Measurements from ENCODE around the gene SPRR1A.
"Not testable (repeated sequence)": the region's sequence is repeated elsewhere in the genome, so short reads cannot be mapped to it uniquely, and the experiment has no call there.

Gene SPRR1A

DNA sequence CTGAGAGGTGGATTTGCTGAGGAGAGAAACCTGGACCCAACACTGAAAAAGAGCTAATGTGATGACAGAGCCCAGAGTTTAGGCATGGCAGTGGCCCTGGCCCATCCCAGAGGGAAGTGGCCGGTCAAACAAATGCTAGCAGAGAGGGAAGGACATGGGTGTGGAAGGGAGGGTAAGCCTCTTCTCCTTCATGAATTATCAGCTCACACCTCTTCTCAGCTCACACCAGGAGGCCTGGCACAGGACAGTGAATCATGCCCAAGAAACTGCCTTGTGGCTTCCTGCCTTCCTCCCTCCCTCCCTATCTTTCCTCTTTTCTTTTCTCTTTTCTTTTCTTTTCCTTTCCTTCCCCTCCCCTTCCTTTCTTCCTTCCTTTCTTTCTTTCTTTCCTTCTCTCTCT, 16.4 kb downstream of the SPRR1A start:
- no peak overlapping the region for H3K27ac ChIP-seq
- TF ChIP-seq, protein P1, sequence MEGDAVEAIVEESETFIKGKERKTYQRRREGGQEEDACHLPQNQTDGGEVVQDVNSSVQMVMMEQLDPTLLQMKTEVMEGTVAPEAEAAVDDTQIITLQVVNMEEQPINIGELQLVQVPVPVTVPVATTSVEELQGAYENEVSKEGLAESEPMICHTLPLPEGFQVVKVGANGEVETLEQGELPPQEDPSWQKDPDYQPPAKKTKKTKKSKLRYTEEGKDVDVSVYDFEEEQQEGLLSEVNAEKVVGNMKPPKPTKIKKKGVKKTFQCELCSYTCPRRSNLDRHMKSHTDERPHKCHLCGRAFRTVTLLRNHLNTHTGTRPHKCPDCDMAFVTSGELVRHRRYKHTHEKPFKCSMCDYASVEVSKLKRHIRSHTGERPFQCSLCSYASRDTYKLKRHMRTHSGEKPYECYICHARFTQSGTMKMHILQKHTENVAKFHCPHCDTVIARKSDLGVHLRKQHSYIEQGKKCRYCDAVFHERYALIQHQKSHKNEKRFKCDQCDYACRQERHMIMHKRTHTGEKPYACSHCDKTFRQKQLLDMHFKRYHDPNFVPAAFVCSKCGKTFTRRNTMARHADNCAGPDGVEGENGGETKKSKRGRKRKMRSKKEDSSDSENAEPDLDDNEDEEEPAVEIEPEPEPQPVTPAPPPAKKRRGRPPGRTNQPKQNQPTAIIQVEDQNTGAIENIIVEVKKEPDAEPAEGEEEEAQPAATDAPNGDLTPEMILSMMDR (IDR thresholded peaks at IDR 0.05): no peak
- TF ChIP-seq ZFX (IDR thresholded peaks at IDR 0.05; ENCODE audit: borderline replicate concordance): no peak

DNA sequence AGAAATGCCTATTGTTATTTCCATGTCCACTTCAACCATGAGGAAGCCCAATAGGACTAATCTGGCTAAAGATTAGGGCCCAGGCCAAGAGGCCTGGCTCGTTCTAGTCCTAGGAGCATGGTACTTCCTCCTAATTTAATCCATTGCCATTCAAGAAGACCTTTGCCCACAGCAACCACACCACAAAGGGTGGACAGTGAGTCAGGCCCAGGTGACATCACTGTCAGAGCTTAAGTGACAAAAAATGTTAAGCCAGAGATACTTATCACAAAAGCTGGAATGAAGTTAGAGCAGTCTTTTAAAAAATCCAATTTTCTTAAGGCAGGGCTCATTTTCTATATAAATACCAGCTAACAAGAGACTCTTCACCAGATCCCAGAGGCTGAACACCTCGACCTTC, 17.5 kb downstream of the SPRR1A start, which contains the start of gene SPRR3:
Gene SPRR3 (plus strand): TSS at position 368 of the 400 bp plus-strand sequence. CDS start 1,272 bp downstream, outside the sequence.
- no peak for TF ChIP-seq ZFX (IDR thresholded peaks at IDR 0.05; ENCODE audit: borderline replicate concordance)
- TF ChIP-seq, protein P1 (IDR thresholded peaks at IDR 0.05): no peak
- H3K27ac ChIP-seq: no peak within 1 kb of the TSS

DNA sequence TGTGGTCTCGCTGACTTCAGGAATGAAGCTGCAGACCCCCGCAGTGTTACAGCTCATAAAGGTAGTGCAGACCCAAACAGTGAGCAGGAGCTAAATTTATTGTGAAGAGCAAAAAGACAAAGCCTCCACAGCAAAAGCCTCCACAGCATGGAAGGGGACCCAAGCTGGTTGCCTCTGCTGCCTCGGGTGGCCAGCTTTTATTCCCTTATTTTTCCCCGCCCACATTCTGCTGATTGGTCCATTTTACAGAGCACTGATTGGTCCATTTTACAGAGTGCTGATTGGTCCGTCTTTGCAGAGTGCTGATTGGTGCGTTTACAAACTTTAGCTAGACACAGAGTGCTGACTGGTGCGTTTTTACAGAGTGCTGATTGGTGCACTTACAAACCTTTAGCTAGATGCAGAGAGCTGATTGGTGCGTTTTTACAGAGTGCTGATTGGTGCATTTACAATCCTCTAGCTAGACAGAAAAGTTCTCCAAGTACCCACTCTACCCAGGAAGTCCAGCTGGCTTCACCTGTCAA, 27.4 kb downstream of the SPRR1A start:
- not testable (repeated sequence) for H3K27ac ChIP-seq

DNA sequence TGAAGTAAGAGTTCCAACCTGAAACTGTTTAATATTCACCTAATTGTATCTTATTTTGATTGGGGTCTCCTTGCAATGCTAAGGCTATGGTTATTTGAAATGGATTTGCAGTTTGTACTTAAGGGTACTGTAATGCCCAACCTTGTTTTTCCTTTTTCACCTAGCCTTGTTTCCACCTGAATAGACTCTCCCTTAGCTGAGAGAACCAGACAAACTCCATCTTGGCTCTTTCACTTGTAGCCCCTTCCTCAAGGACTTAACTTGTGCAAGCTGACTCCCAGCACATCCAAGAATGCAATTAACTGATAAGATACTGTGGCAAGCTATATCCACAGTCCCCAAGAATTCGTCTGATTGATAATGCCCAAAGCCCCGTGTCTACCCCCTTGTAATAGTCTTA, 37.9 kb downstream of the SPRR1A start:
- not testable (repeated sequence) for H3K27ac ChIP-seq

DNA sequence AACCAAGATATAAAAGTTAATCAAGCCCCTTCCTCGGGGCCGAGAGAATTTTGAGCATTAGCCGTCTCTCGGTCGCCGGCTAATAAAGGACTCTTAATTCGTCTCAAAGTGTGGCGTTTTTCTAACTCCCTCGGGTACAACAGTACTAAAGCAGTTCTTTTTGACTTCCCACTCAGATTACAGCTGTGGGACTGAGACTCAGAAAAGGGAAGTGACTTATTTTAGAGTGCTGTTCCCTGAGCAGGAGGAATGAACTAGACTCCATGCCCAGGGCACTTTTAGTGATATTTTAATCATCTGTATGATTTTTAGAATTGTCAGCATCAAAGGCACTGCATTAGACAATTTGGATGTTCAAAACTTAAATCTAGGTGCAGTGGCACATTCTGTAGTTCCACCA, 38.5 kb downstream of the SPRR1A start:
- not testable (repeated sequence) for H3K27ac ChIP-seq

DNA sequence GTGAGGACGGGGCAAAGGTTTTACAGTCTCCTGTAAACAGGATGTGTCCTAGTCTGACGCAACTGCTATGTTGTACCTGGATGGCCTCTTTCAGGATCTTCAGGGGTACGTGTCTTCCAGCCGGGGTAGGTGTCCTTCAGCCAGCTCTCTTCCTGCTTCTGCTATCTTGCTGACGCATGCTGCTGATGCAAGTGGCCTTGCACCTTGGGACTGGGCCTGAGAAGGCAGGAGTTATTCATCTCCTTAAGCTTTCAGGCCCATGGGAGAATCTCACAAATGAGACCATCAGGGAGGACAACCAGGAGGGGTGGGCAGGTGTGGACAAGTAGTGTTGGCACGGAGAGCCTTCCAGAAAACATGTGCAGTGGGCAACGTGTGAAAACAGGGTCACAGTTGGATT, 39.2 kb downstream of the SPRR1A start:
- TF ChIP-seq, protein P1 (IDR thresholded peaks at IDR 0.05): no peak
- TF ChIP-seq ZFX (IDR thresholded peaks at IDR 0.05; ENCODE audit: borderline replicate concordance): no peak
- H3K27ac ChIP-seq: no peak overlapping the region

DNA sequence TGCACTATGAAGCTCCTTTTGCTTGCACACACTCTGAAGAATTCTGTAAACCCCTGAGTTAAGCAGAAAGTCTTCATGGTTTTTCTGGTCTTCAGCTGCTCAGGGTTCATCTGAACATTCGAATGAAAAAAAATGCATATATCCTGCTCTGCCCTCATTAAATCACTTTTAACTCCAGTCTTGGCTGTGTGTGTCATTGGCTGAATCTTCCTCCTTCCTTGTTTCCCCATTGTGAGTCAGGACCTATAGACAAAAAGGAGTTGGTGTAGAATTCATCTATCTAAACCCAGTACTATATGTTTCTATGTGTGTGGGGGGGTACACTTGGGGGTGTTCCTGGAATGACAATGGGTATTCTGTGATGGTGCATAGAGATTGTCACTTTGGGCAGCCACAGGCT, 40.5 kb downstream of the SPRR1A start:
- TF ChIP-seq ZFX (IDR thresholded peaks at IDR 0.05; ENCODE audit: borderline replicate concordance): no peak
- TF ChIP-seq, protein P1 (IDR thresholded peaks at IDR 0.05): no peak
- H3K27ac ChIP-seq: no peak overlapping the region

DNA sequence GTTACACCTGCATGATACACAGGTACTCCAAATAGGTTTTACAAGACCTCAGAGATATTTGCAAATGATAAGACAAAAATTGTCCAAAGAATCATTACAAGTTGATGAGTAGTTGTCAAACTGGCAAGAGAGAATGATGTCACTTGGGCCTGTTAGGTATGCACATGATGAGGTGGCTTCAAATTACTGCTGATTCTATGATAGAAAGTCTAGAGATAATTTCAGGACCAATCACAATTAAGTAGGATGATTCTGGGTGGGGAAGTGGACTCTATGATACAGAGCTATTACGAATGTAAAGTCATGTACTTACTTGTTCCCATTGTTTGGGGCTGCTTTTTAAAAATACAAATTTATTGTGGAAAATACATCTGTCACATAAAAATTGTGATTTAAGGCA, 41.9 kb downstream of the SPRR1A start:
- no peak for TF ChIP-seq ZFX (IDR thresholded peaks at IDR 0.05; ENCODE audit: borderline replicate concordance)
- TF ChIP-seq, protein P1 (IDR thresholded peaks at IDR 0.05): no peak
- no peak overlapping the region for H3K27ac ChIP-seq

DNA sequence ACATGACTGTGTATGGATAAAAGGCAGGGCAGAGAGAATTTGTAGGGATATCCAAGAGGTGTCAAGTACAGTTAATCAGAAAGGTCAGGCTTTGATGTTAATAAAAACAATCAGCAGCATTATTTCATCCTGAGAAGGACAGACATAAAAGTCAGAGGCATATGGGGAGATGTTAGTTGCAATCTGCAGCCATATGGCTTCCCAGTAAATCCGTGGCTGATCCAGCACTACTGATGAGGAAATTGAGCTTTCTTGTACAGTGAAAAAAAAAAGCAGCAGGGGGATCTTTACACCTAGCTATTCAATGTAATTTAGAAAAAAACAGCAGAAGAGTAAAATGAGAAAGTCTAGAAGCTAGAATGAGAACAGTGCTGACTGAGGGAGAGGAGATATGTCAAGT, 44.9 kb downstream of the SPRR1A start:
- no peak overlapping the region for H3K27ac ChIP-seq
- no peak for TF ChIP-seq ZFX (IDR thresholded peaks at IDR 0.05; ENCODE audit: borderline replicate concordance)
- TF ChIP-seq, protein P1 (IDR thresholded peaks at IDR 0.05): no peak

All from 22Rv1 (cell line).